DND-41 (cell line): Measurements from ENCODE around the gene YARS1.

Source experiments
- ATAC-seq: fragments of 200-7000 bp; cut with Tn5 transposase; 3 replicates; pipeline ENCODE4 v1.9.1; 2021; ENCODE audit warnings: low read depth; ENCODE audit not compliant: insufficient read depth
- DNase-seq: peaks from one replicate; pipeline ENCODE4 v3.0.0-alpha.2; 2020
- H2AFZ ChIP-seq: 2 replicates; pipeline ENCODE4 v1.6.0; 2012; ENCODE audit warnings: low read depth, low read length
- H3K27ac ChIP-seq: 2 replicates; pipeline ENCODE4 v1.5.1; 2012; ENCODE audit warnings: low read length, inconsistent platforms
- H3K27me3 ChIP-seq: fragments of 200-600 bp; sonication (generic); 2 replicates; pipeline ENCODE4 v1.6.0; 2012; ENCODE audit warnings: low read length, mild to moderate bottlenecking, inconsistent platforms; ENCODE audit not compliant: insufficient read depth, poor library complexity
- H3K36me3 ChIP-seq: 2 replicates; pipeline ENCODE4 v1.5.1; 2012; ENCODE audit warnings: low read length, inconsistent platforms; ENCODE audit not compliant: insufficient read depth
- H3K4me1 ChIP-seq: 2 replicates; pipeline ENCODE4 v1.5.1; 2012; ENCODE audit warnings: mild to moderate bottlenecking, low read length; ENCODE audit not compliant: insufficient read depth
- H3K4me2 ChIP-seq: 2 replicates; pipeline ENCODE4 v1.6.0; 2012; ENCODE audit warnings: mild to moderate bottlenecking, moderate library complexity, low read length, inconsistent platforms; ENCODE audit not compliant: insufficient read depth
- H3K4me3 ChIP-seq, 2 experiments: fragments of 200-600 bp in 1 of 2; shearing (Covaris generic) in 1 of 2; 2 replicates each; pipeline ENCODE4 v1.5.1; 2012 to 2016; ENCODE audit warnings: inconsistent platforms in 2 of 2, low read length in 2 of 2, mild to moderate bottlenecking in 2 of 2, low read depth in 1 of 2, moderate library complexity in 1 of 2
- H3K79me2 ChIP-seq: 2 replicates; pipeline ENCODE4 v1.6.0; 2012; ENCODE audit warnings: low read length, inconsistent platforms; ENCODE audit not compliant: insufficient read depth
- H3K9ac ChIP-seq: 2 replicates; pipeline ENCODE4 v1.6.0; 2012; ENCODE audit warnings: low read depth, mild to moderate bottlenecking, inconsistent platforms, low read length, moderate library complexity
- H3K9me3 ChIP-seq: 2 replicates; pipeline ENCODE4 v1.5.1; 2012; ENCODE audit warnings: low read length, moderate library complexity, mild to moderate bottlenecking, inconsistent platforms; ENCODE audit not compliant: insufficient read depth, severe bottlenecking
- H4K20me1 ChIP-seq: 2 replicates; pipeline ENCODE4 v1.6.0; 2012; ENCODE audit warnings: low read length; ENCODE audit not compliant: insufficient read depth
- CTCF ChIP-seq: IDR thresholded peaks from 2 replicates; pipeline ENCODE4 v1.5.1; 2012; ENCODE audit warnings: borderline replicate concordance, low read length, moderate library complexity, mild to moderate bottlenecking; ENCODE audit not compliant: poor library complexity, severe bottlenecking; ENCODE audit errors: extremely low read depth
- EZH2 ChIP-seq: IDR thresholded peaks from 3 replicates; pipeline ENCODE4 v1.6.1; 2012; ENCODE audit warnings: borderline replicate concordance, low read depth, mild to moderate bottlenecking, moderate library complexity, low read length, inconsistent platforms; ENCODE audit not compliant: severe bottlenecking

Gene YARS1

GRCh38 chr1:32817159-32817814, at the start of gene YARS1, which contains the start of gene S100PBP:
TSS of gene YARS1 (minus strand) at chr1:32817358. CDS start at chr1:32817244, 114 bp downstream.
TSS of gene S100PBP (plus strand) at chr1:32817653. CDS start at chr1:32826100, 8,447 bp downstream.
- Histone ChIP-seq H3K9me3 (no peaks in the 10 kb centered on the region), H3K4me1 (peaks cover 52% of the 10 kb centered on the region), H3K4me2 (peak within 1 kb of the TSS; percentile 81), H3K27ac (peak within 1 kb of the TSS; percentile 99), H3K79me2 (peaks cover 95% of the 10 kb centered on the region), H3K27me3 (no peaks in the 10 kb centered on the region), H3K4me3 (peak within 1 kb of the TSS; percentile 65 to 80), H3K36me3 (peaks cover 40% of the 10 kb centered on the region), H4K20me1 (peaks cover 30% of the 10 kb centered on the region), H2AFZ (peak within 1 kb of the TSS; percentile 71), H3K9ac (peak within 1 kb of the TSS; percentile 99)
- TF ChIP-seq CTCF (no peak), EZH2 (no peak)
- DNase-seq (peak; percentile 100), ATAC-seq (peak; percentile 85)

DNA sequence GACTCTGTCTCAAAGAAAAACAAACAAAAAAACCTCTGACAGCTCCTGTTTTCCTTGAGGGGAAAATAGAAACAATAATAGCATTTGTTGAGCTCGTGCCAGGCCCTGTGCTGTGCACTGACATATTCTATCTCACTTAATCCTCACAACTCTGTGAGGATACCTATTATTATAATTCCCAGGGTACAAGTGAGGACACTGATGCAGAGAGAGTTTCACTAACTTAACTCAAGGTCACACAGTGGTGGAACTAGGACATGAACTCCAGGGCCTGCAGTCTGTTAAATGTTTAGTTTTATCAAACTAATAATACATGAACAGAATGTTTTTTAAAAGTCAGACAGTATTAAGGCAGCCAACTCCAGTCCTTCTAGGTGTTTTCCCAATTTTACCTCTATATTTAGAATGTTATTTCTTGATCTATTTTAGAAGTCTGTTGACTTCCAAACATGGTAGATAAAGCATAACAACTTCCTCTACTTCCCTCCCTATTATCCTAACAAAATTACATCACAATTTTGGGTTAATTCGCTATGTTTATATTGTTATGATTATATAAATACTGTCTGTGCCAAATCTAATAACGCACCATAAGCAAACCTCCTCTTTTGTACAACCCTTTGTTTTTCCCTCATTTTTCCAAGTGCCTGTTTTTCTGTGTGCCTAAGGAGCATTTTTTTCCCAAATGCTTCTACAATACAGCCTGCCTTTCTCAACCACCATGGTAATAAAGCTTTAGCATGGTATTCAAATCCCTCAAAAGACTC, 48.7 kb upstream of the YARS1 start:
- Histone ChIP-seq H3K9ac (no peak overlapping the region), H3K4me2 (no peak overlapping the region), H3K4me3 (no peak overlapping the region), H4K20me1 (peaks cover 4% of the 10 kb centered on the region; the same call in 1 of the 2 replicates), H2AFZ (no peak overlapping the region), H3K9me3 (no peaks in the 10 kb centered on the region), H3K4me1 (no peaks in the 10 kb centered on the region), H3K36me3 (peaks cover 37% of the 10 kb centered on the region), H3K27me3 (no peaks in the 10 kb centered on the region), H3K79me2 (no peaks in the 10 kb centered on the region), H3K27ac (no peak overlapping the region)
- TF ChIP-seq EZH2 (no peak), CTCF (no peak)
- DNase-seq = no peak
- no peak for ATAC-seq

DNA sequence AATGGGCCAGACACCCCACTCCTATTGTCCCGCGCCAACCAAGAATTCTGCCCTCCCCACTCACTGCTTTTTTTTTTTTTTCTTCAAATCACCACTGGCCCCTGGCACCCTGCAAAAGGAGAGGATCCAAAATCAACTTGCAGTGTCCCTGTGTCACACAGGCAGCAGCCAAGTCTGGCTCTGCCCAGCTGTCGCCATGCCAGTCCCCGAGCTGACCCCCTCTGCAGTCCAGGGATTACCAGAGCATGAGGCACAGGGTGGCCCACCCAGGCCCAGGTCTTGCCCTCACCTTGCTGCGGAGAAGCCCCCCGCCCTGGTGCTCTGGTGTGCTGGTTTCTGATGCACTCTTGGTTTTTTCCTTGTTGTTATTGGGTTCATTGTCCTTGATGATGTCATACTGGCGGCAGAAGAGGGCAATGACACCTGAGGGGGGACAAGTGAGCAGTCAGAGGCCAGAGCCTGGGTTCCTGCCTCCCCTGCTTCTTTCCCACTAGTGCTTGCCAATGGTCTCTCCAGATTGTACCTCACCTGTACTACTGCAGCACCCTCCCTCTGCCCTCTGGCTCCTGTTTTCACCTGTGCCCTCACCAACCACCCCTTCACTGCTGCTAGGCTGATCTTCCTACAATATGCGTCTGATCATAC, 47.3 kb upstream of the YARS1 start:
- H3K27ac ChIP-seq = no peak overlapping the region
- H4K20me1 ChIP-seq = peaks cover 4% of the 10 kb centered on the region; the same call in 1 of the 2 replicates
- no peak overlapping the region for H3K4me2 ChIP-seq
- H3K79me2 ChIP-seq = no peaks in the 10 kb centered on the region
- no peaks in the 10 kb centered on the region for H3K9me3 ChIP-seq
- H3K4me3 ChIP-seq = no peak overlapping the region
- H3K9ac ChIP-seq = no peak overlapping the region
- H2AFZ ChIP-seq = no peak overlapping the region
- DNase-seq (no peak), ATAC-seq (no peak)
- H3K36me3 ChIP-seq = peaks cover 47% of the 10 kb centered on the region
- TF ChIP-seq EZH2 (no peak), CTCF (no peak)
- H3K27me3 ChIP-seq = no peaks in the 10 kb centered on the region
- no peaks in the 10 kb centered on the region for H3K4me1 ChIP-seq
